SK-N-SH (cell line): ENCODE results near the gene MAPK1. TPM values are rescaled to one million over a fixed set of nuclear protein-coding genes. Genes with fewer than 3 reads are reported as not detected.

Experiments used
- CTCF ChIA-PET: fragments of 300-600, 350-600 bp; formaldehyde crosslinking; extraction: SDS; loops from one replicate; lab custom pipeline; 2021; lab: Yijun Ruan, JAX
- POLR2A ChIA-PET: fragments of 350-600 bp; sonication (Branson Sonifier 250); formaldehyde crosslinking; extraction: SDS; loops from one replicate; lab custom pipeline; 2020; ENCODE audit warnings: antibody characterized with exemption, inconsistent platforms; lab: Yijun Ruan, JAX
- DNase-seq: peaks from one replicate; pipeline ENCODE4 v3.0.0; 2012
- H2AFZ ChIP-seq: fragments of 200-600 bp; sonication (generic); 2 replicates; pipeline ENCODE4 v1.8.1; 2016; ENCODE audit warnings: antibody characterized with exemption, mild to moderate bottlenecking, low read depth
- H3F3A ChIP-seq: fragments of 200-600 bp; sonication (generic); replicated peaks from 2 replicates; pipeline ENCODE3; 2016; ENCODE audit warnings: antibody characterized with exemption, mild to moderate bottlenecking; ENCODE audit not compliant: insufficient read depth
- H3K27ac ChIP-seq, 2 experiments: fragments of 200-500 bp in 1 of 2; fragments of 200-600 bp in 1 of 2; sonication (Bioruptor generic) in 1 of 2; sonication (generic), shearing (Covaris generic) in 1 of 2; 2 replicates each; pipeline versions ENCODE4 v1.5.1 to v1.6.1; 2014 to 2016; ENCODE audit warnings: low read depth in 2 of 2, inconsistent platforms in 1 of 2, low read length in 1 of 2, mild to moderate bottlenecking in 1 of 2, mixed read lengths in 1 of 2
- H3K27me3 ChIP-seq: fragments of 200-600 bp; sonication (generic), shearing (Covaris generic); 2 replicates; pipeline ENCODE4 v1.6.1; 2016; ENCODE audit warnings: mixed run types; ENCODE audit not compliant: insufficient read depth
- H3K36me3 ChIP-seq, 2 experiments: fragments of 200-500 bp in 1 of 2; fragments of 200-600 bp in 1 of 2; sonication (Bioruptor generic) in 1 of 2; sonication (generic) in 1 of 2; replicated peaks in 1 of 2; 2 replicates each; pipeline versions ENCODE3 to v1.5.1; 2014 to 2016; ENCODE audit warnings: low read length in 1 of 2, mild to moderate bottlenecking in 1 of 2; ENCODE audit not compliant: insufficient read depth in 2 of 2, control insufficient read depth in 1 of 2
- H3K4me1 ChIP-seq, 2 experiments: fragments of 200-500 bp in 1 of 2; fragments of 200-600 bp in 1 of 2; sonication (Bioruptor generic) in 1 of 2; sonication (generic), shearing (Covaris generic) in 1 of 2; 2 replicates each; pipeline versions ENCODE4 v1.5.1 to v1.6.1; 2014 to 2016; ENCODE audit warnings: low read depth in 1 of 2, low read length in 1 of 2, mixed run types in 1 of 2; ENCODE audit not compliant: insufficient read depth in 2 of 2, control insufficient read depth in 1 of 2
- H3K4me2 ChIP-seq: fragments of 200-600 bp; sonication (generic), shearing (Covaris generic); 2 replicates; pipeline ENCODE4 v1.6.1; 2017; ENCODE audit warnings: mixed run types
- H3K4me3 ChIP-seq, 2 experiments: fragments of 200-500 bp in 1 of 2; fragments of 200-600 bp in 1 of 2; sonication (Bioruptor generic) in 1 of 2; sonication (generic), shearing (Covaris generic) in 1 of 2; 2 replicates each; pipeline versions ENCODE4 v1.5.1 to v1.8.1; 2014 to 2016; ENCODE audit warnings: low read depth in 2 of 2, inconsistent platforms in 1 of 2, low read length in 1 of 2, mild to moderate bottlenecking in 1 of 2, mixed read lengths in 1 of 2, moderate library complexity in 1 of 2
- H3K79me2 ChIP-seq: fragments of 200-600 bp; sonication (generic); 2 replicates; pipeline ENCODE4 v1.8.1; 2017; ENCODE audit warnings: mild to moderate bottlenecking; ENCODE audit not compliant: insufficient read depth
- H3K9ac ChIP-seq: fragments of 200-600 bp; sonication (generic); 2 replicates; pipeline ENCODE4 v1.6.1; 2017; ENCODE audit warnings: mixed run types
- H3K9me2 ChIP-seq: fragments of 200-600 bp; sonication (generic); 2 replicates; pipeline ENCODE4 v1.6.1; 2017; ENCODE audit warnings: mixed run types
- H3K9me3 ChIP-seq: fragments of 200-600 bp; sonication (generic); 2 replicates; pipeline ENCODE4 v1.6.1; 2017; ENCODE audit warnings: mixed run types, mild to moderate bottlenecking, moderate library complexity
- H4K20me1 ChIP-seq: fragments of 200-600 bp; sonication (generic); 2 replicates; pipeline ENCODE4 v1.6.1; 2017; ENCODE audit warnings: mild to moderate bottlenecking, mixed run types; ENCODE audit not compliant: insufficient read depth
- CTCF ChIP-seq: fragments of 200-600 bp; sonication (generic); IDR thresholded peaks from 2 replicates; pipeline ENCODE4 v1.6.1; 2017; ENCODE audit warnings: antibody characterized with exemption, mild to moderate bottlenecking, moderate library complexity
- ELF1 ChIP-seq: IDR thresholded peaks from 2 replicates; pipeline ENCODE4 v1.4.0; 2012
- FOSL2 ChIP-seq: IDR thresholded peaks from 2 replicates; pipeline ENCODE4 v1.4.0; 2012; ENCODE audit warnings: low read depth, mild to moderate bottlenecking, moderate library complexity, borderline replicate concordance
- FOXJ3 ChIP-seq: sonication (generic); formaldehyde crosslinking; IDR thresholded peaks from 2 replicates; pipeline ENCODE4 v1.5.1; 2020; ENCODE audit warnings: mild to moderate bottlenecking, missing genetic modification reagents
- FOXM1 ChIP-seq: IDR thresholded peaks from 2 replicates; pipeline ENCODE4 v1.4.0; 2012; ENCODE audit warnings: low read depth, mild to moderate bottlenecking
- GATA2 ChIP-seq: sonication (generic); formaldehyde crosslinking; IDR thresholded peaks from 2 replicates; pipeline ENCODE4 v1.5.0; 2020; ENCODE audit warnings: mild to moderate bottlenecking, missing genetic modification reagents
- IRF3 ChIP-seq: fragments of 150-350 bp; IDR thresholded peaks from 2 replicates; pipeline ENCODE4 v1.6.1; 2016; ENCODE audit warnings: mild to moderate bottlenecking, low read depth, low read length
- MEF2A ChIP-seq: IDR thresholded peaks from 2 replicates; pipeline ENCODE4 v1.4.0; 2012; ENCODE audit warnings: low read depth, borderline replicate concordance
- MXI1 ChIP-seq: IDR thresholded peaks from 2 replicates; pipeline ENCODE4 v1.6.1; 2012; ENCODE audit warnings: mild to moderate bottlenecking, low read depth, low read length, improper control_type of control experiment
- POLR2AphosphoS5 ChIP-seq: IDR thresholded peaks from 2 replicates; pipeline ENCODE4 v1.6.1; 2012; ENCODE audit warnings: low read depth, low read length
- RAD21 ChIP-seq: IDR thresholded peaks from 2 replicates; pipeline ENCODE4 v1.6.1; 2012; ENCODE audit warnings: mild to moderate bottlenecking, low read length
- RCOR1 ChIP-seq: fragments of 150-350 bp; IDR thresholded peaks from 2 replicates; pipeline ENCODE4 v1.6.1; 2017; ENCODE audit warnings: antibody characterized with exemption, low read length
- REST ChIP-seq: IDR thresholded peaks from 2 replicates; pipeline ENCODE4 v1.6.1; 2012; ENCODE audit warnings: mild to moderate bottlenecking, low read depth, low read length, moderate library complexity
- RXRA ChIP-seq: IDR thresholded peaks from 2 replicates; pipeline ENCODE4 v1.4.0; 2012; ENCODE audit warnings: low read depth, mild to moderate bottlenecking, borderline replicate concordance
- SMC3 ChIP-seq: IDR thresholded peaks from 2 replicates; pipeline ENCODE4 v1.6.1; 2012; ENCODE audit warnings: low read depth, low read length, improper control_type of control experiment
- TAF1 ChIP-seq: IDR thresholded peaks from 2 replicates; pipeline ENCODE4 v1.6.1; 2012; ENCODE audit warnings: low read depth, mild to moderate bottlenecking, low read length, moderate library complexity, borderline replicate concordance
- TEAD4 ChIP-seq: IDR thresholded peaks from 2 replicates; pipeline ENCODE4 v1.4.0; 2012; ENCODE audit warnings: mild to moderate bottlenecking, borderline replicate concordance; ENCODE audit not compliant: insufficient read depth
- USF2 ChIP-seq: fragments of 150-350 bp; IDR thresholded peaks from 2 replicates; pipeline ENCODE4 v1.6.1; 2017; ENCODE audit warnings: antibody characterized with exemption, low read length, low read depth, borderline replicate concordance
- WGBS: methylation state at CpG from one replicate; pipeline ENCODE4 v1.1.6; 2017; ENCODE audit warnings: low lambda C conversion rate; 5-methylcytosine and 5-hydroxymethylcytosine counted together
- polyA plus RNA-seq, 3 experiments: library from polyadenylated mRNA; depleted of rRNA; stranded (reverse); fragments of >200 nt; gene quantifications; 2 replicates each; pipeline ENCODE4 v1.2.3, GENCODE V29; 2012
- TF ChIP-seq, protein P1 (sequence below): IDR thresholded peaks from 2 replicates; pipeline ENCODE4 v1.4.0; 2012; ENCODE audit warnings: low read depth, borderline replicate concordance
- TF ChIP-seq, protein P2 (sequence below): IDR thresholded peaks from 2 replicates; pipeline ENCODE4 v1.4.0; 2012; ENCODE audit warnings: low read depth

Gene MAPK1
- polyA plus RNA-seq, 1 of the 3 experiments (the other 2 are of a cell fraction) = 25.6 TPM

DNA sequence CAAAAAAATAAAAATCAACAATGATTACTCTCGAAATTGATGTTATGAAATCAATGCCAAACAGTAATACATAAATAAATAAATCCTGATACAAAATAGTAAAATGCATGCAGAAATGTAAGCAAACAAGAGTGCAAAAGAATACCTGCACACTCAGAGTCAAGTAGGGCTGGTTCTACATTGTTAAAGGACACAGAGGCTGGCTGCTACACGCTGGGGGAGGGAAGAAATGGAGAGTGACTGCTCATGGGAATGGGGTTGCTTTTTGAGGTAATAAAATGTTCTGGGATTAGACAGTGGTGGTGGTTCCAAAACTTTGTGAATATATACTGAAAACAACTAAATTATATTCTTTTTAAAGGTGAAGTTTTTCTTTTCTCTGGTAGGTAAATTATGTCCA lies 32.1 kb downstream of the MAPK1 start:
- no peak overlapping the region for H3K9ac ChIP-seq
- H3K9me2 ChIP-seq = no peaks in the 10 kb centered on the region
- H3K27me3 ChIP-seq = no peaks in the 10 kb centered on the region
- peaks cover 64% of the 10 kb centered on the region for H4K20me1 ChIP-seq
- no peak overlapping the region for H3K27ac ChIP-seq
- H3K36me3 ChIP-seq = no peaks in the 10 kb centered on the region
- peaks cover 6 to 16% of the 10 kb centered on the region in 2 experiments; a peak in 1 of 4 replicates for H3K4me1 ChIP-seq
- peaks cover 94% of the 10 kb centered on the region for H3K79me2 ChIP-seq
- H2AFZ ChIP-seq = no peak overlapping the region
- ChIA-PET CTCF (interaction anchor here (1.4 kb wide), 2 partner anchors 23 to 117 kb away, joined by 3 to 7 read pairs; partner anchors contain the start of gene PPM1F), POLR2A (no interaction called here)
- no peak overlapping the region for H3K4me3 ChIP-seq
- no peak for DNase-seq
- 89% methylated on average over 2 of the region's 2 CpGs for WGBS
- H3K4me2 ChIP-seq = no peak overlapping the region
- H3F3A ChIP-seq = peaks cover 32% of the 10 kb centered on the region
- TF ChIP-seq RCOR1 (no peak), RAD21 (no peak), FOXM1 (no peak), GATA2 (CRISPR knock-in tag) (no peak), MXI1 (no peak), RXRA (no peak), SMC3 (no peak), CTCF (no peak), MEF2A (no peak), POLR2AphosphoS5 (no peak)
- TF ChIP-seq, protein P1, sequence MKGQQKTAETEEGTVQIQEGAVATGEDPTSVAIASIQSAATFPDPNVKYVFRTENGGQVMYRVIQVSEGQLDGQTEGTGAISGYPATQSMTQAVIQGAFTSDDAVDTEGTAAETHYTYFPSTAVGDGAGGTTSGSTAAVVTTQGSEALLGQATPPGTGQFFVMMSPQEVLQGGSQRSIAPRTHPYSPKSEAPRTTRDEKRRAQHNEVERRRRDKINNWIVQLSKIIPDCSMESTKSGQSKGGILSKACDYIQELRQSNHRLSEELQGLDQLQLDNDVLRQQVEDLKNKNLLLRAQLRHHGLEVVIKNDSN = no peak
- no peaks in the 10 kb centered on the region for H3K9me3 ChIP-seq

- H3K9me2 ChIP-seq = no peaks in the 10 kb centered on the region
- no peak overlapping the region for H3K9ac ChIP-seq
- H2AFZ ChIP-seq = no peak overlapping the region
- no peak overlapping the region for H3K4me3 ChIP-seq
- peaks cover 94% of the 10 kb centered on the region for H3K79me2 ChIP-seq
- H3K4me1 ChIP-seq = peaks cover 6 to 18% of the 10 kb centered on the region in 2 experiments; a peak in 1 of 4 replicates
- DNase-seq = no peak
- peaks cover 29% of the 10 kb centered on the region for H3F3A ChIP-seq
- 98% methylated on average over 3 of the region's 4 CpGs for WGBS
- no peaks in the 10 kb centered on the region for H3K36me3 ChIP-seq
- H4K20me1 ChIP-seq = peaks cover 68% of the 10 kb centered on the region
- no peak overlapping the region for H3K27ac ChIP-seq
- CTCF ChIA-PET = interaction anchor here (1.4 kb wide), 2 partner anchors 22 to 118 kb away, joined by 3 to 7 read pairs; partner anchors contain the start of gene PPM1F
- H3K27me3 ChIP-seq = no peaks in the 10 kb centered on the region
- no peak overlapping the region for H3K4me2 ChIP-seq
- no peaks in the 10 kb centered on the region for H3K9me3 ChIP-seq
- POLR2A ChIA-PET = no interaction called here
- TF ChIP-seq, protein P2, sequence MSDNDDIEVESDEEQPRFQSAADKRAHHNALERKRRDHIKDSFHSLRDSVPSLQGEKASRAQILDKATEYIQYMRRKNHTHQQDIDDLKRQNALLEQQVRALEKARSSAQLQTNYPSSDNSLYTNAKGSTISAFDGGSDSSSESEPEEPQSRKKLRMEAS = no peak
- no peak for TF ChIP-seq TEAD4
- TF ChIP-seq ELF1 = no peak
- TF ChIP-seq SMC3 = no peak
- no peak for TF ChIP-seq POLR2AphosphoS5
- TF ChIP-seq USF2 = no peak
- TF ChIP-seq IRF3 = no peak
- TF ChIP-seq RAD21 = no peak
- TF ChIP-seq RCOR1 = no peak
- no peak for TF ChIP-seq TAF1
- no peak for TF ChIP-seq FOSL2
- TF ChIP-seq REST = no peak
- TF ChIP-seq FOXJ3 = no peak
Observed at GRCh38 chr22:21834869-21835268, 32.6 kb downstream of the MAPK1 start.
